GM19238 (cell line): ENCODE data around the gene UBE3C.
A peak's percentile ranks its signal among the peaks of the same experiment; 100 is the strongest.
"Not testable (repeated sequence)": the region's sequence is repeated elsewhere in the genome, so short reads cannot be mapped to it uniquely, and the experiment has no call there.

Experiments used
- DNase-seq: peaks from one replicate; pipeline ENCODE4 v3.0.0; 2011; ENCODE audit warnings: low spot score; ENCODE audit not compliant: insufficient read length

UBE3C gene

GRCh38 chr7:157271315-157271990 lies 132.7 kb downstream of the UBE3C start:
- DNase-seq = no peak

GRCh38 chr7:157271991-157272324 lies 133.2 kb downstream of the UBE3C start:
- no peak for DNase-seq

GRCh38 chr7:157272351-157273207 lies 133.9 kb downstream of the UBE3C start:
- DNase-seq = no peak

- DNase-seq = peak; percentile 88
Observed at GRCh38 chr7:157273208-157274093, 134.7 kb downstream of the UBE3C start.

GRCh38 chr7:157274094-157274634 lies 135.4 kb downstream of the UBE3C start:
- not testable (repeated sequence) for DNase-seq

- no peak for DNase-seq
Observed at GRCh38 chr7:157274991-157275427, 136.3 kb downstream of the UBE3C start.

- no peak for DNase-seq
Observed at GRCh38 chr7:157276091-157276561, 137.4 kb downstream of the UBE3C start.

- no peak for DNase-seq
Observed at GRCh38 chr7:157276731-157277562, 138.2 kb downstream of the UBE3C start.

- not testable (repeated sequence) for DNase-seq
Observed at GRCh38 chr7:157277568-157277967, 138.8 kb downstream of the UBE3C start.

- DNase-seq = no peak
Observed at GRCh38 chr7:157278167-157278790, 139.6 kb downstream of the UBE3C start.

GRCh38 chr7:157278791-157279724 lies 140.3 kb downstream of the UBE3C start:
- DNase-seq = peak; percentile 78

- DNase-seq = no peak
Observed at GRCh38 chr7:157279741-157280215, 141.1 kb downstream of the UBE3C start.

- no peak for DNase-seq
Observed at GRCh38 chr7:157280216-157280841, 141.6 kb downstream of the UBE3C start.

GRCh38 chr7:157281221-157281998 lies 142.7 kb downstream of the UBE3C start:
- DNase-seq = no peak

GRCh38 chr7:157282141-157282801 lies 143.5 kb downstream of the UBE3C start:
- no peak for DNase-seq

GRCh38 chr7:157284229-157285014 lies 145.7 kb downstream of the UBE3C start:
- DNase-seq = no peak
